Lung microvascular endothelial cell (primary cell): ENCODE data around the gene PPP1CC. TPM values are rescaled to one million over a fixed set of nuclear protein-coding genes. Genes with fewer than 3 reads are reported as not detected.
A peak's percentile ranks its signal among the peaks of the same experiment; 100 is the strongest.

Source experiments
- DNase-seq, 2 donors: peaks; one replicate each; pipeline versions ENCODE4 v3.0.0 to v3.0.0-alpha.2; 2010; ENCODE audit warnings: low read depth in 2 of 2
- total RNA-seq: library from RNA; depleted of rRNA; stranded (reverse); fragments of >200 nt; gene quantifications from 2 replicates; pipeline ENCODE4 v1.2.1, GENCODE V29; 2014

PPP1CC gene
- total RNA-seq, 1 donor from 2014 or later: 62.9 TPM

DNA sequence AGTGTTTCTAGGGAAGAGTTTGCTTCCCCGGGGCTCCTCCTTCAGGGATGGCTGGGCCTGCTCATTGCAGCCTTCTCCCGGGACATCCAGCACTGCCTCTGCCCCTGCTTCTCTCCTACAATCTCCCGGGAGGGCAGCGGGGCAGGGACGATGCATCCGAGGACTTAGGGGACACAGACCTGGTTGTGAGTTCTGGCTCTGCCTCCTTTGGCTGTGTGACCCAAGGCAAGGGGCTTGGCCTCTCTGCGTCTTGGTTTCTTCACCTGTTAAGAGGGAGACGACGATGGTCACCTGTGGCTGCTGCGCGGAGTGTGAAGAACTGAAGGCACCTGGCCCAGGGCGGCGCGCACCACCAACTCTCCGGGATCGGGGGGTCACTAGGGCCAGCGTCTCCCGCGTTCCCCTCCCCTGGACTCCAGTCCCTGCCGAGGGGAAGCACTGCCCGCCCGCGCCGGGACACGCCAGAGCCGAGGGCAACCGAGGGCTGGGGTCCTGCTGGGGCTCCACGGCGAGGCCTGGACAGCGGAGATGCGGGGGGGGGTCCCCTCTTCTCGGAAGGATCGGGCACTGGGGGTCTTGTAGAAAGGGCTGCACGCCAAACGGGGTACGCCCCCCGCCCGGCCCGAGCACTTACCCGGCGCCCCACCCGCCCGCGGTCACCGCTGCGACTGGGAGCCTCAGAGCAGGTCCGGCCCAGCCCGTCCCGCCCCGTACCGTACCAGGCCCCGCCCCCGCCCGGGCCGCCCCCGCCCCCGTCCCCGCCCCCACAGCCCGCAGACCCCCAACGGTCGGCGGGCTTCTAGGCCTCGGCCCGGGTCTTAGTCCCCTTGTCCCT, 54.0 kb downstream of the PPP1CC start, which contains the start of gene HVCN1:
TSS of gene HVCN1 (minus strand) at position 670 of the 835 bp plus-strand sequence. CDS start 5,870 bp downstream, outside the sequence.
- DNase-seq: peak; percentile 10 to 46

DNA sequence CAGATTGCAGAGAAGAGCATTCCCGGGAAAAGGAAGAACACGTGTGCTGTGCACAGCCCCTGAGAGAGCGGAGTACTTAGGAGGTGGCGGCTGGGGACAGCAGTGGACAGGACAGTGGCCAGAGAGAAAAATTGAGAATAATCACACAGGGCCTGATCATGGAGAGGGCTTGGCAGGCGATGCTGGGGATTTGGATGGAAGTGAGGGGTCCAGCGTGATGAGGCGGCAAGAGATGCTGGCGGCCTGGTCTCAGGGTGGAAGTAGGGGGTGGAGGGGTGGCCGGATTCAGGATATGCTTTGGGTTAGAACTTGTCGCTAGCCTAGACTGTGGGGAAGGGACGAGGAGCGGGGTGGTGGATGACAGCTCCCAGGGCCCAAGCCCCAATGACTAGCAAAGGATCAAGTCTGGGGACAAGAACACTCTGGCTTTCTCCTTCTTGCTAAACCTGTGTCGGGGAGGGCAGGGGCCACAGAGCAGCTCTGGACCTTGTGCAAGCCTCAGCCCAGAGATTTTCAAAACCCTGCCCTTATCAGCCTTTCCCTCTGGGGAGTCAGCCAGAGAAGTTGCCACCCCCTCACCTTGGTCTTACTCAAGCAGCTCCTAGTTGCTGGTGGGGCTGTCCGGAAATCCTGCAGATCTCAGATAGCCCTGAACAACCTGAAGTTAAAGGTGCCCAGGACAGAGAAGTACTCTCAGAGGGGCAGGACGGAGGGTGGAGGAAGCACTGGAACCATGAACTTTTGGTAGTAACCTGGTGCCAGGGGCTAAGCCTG, 55.1 kb downstream of the PPP1CC start:
- DNase-seq: no peak

- DNase-seq: no peak
These were observed 56.3 kb downstream of the PPP1CC start for GRCh38 chr12:110686294-110686903.

DNA sequence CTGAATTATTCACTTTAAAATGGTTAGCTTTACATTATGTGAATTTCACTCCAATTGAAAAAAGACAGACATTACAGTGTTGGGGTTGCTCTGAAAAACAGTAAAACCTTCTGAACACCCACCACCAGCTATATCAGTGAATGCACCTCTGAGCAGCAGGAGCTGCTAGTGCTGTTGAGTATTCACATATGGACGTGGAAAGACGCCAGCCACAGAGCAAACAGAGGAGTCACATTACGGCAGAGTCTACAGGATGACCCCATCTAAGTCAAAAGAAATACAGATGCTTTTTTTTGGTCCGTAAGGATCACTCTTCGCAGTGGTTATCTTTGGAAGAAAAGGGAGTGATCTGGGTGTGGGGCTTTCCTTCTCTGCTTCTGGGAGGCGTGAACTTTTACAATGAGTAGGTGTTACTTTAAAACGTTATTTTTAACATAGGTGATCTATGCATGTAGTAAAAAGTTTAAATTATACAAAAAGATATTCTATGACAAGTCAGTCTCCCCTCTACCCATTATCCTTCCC, 58.3 kb downstream of the PPP1CC start:
- no peak for DNase-seq

DNA sequence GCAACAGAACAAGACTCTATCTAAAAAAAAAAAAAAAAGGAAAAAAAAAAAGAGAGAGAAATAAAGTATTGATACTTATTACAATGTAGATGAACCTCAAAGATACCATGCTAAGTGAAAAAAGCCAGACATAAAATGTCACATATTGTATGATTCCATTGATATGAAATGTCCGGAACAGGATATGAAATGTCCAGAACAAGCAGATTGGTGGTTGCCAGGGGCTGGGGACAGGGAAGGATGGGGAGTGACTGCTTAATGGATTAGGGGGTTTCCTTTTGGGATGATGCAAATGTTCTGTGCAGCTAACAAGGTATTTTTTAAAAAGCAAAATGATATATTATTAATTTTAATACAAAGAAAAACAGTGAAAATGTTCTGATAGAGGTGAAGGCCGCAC, 58.8 kb downstream of the PPP1CC start:
- DNase-seq: no peak

- DNase-seq: no peak
These were observed 62.7 kb downstream of the PPP1CC start for GRCh38 chr12:110680032-110680431.

GRCh38 chr12:110679201-110679600, 63.5 kb downstream of the PPP1CC start:
- no peak for DNase-seq

DNA sequence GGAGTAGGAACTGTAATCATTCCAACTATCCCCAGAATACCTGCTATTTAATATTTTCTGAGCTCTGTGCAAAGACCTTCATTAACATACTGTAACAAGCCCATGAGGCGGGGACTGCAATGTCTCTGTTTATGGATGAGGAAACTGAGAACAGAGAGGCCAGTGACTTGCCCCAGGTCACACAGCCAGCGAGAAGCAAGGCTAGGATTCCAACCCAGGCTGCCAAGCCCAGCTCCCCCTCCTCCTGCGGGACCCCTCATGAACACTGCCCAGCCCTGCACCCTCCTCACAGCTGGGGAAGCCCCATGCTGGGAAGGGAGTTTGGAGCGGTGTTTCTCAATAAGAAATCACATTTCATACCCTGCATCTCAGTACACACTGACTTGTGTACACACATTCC, 64.7 kb downstream of the PPP1CC start:
- DNase-seq: no peak

DNA sequence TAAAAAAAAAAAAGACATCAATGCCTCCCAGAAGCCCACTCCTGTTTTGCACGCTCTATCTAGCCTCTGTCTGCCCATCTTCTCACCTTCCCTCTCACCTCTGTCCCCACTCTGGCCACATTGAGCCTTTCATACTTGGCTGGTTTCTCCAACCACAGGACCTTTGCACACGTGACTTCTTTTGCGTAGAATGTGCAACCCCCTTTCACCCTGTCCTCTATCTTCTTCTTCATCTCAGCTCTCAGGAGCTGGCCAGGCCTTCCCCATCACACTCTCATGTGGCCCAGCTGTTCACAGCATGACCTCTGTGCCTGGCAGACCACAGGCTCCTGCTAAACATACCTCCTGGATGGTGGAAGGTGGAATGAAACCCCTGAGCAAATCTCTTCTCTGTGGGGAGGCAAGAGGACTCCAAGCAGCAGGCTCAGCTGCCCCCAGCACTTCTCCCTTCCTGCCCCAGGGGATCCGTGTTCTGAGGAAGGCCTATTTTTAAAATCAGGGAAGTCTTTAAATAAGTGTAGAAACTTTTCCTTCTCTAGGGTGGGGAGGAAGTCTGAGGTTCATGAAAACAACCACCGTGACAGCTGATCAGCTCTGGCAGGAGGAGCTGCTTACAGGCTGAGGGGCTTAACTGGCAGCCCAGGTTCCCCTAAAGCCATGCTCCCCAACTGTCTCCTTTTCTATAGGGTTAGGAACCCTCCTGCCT, 65.3 kb downstream of the PPP1CC start:
- no peak for DNase-seq

- DNase-seq: no peak
These were observed 66.5 kb downstream of the PPP1CC start for GRCh38 chr12:110676171-110676570.

DNA sequence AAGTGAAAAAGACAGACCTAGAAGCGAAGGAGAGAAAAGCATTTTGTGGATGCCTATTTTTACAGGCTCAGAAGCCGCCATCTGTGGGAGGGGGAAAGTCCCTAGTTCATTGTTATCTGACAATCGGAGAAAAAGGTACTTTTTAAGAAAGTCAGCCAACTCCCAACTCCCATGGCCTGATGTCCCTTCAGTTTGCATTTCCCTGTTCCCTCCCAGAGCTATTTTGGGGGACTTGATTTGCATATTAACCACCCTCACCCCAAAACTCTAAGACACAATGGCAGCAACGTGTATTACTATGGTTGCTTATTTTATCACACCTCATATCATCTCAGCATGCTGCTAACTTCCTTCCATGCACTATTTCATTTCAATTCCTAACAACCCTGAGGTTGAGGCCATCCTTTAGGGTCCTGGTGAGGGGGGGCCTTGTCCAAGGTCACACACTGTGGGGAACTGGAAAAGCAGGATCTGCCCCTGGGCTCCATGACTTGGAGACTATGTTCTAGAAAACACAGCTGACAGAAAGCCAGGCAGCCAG, 72.5 kb downstream of the PPP1CC start:
- no peak for DNase-seq

Other genes starting within 250 kb of the PPP1CC start
- gene VPS29, start 240.8 kb downstream of the PPP1CC start, total RNA-seq: 42.9 and 47.2 TPM in 2 replicates
- 0.40 and 0.65 TPM in 2 replicates for gene RAD9B, start 240.6 kb downstream of the PPP1CC start, total RNA-seq
- gene PPTC7, start 159.6 kb downstream of the PPP1CC start, total RNA-seq: 5.7 and 8.3 TPM in 2 replicates
- 7.0 and 9.7 TPM in 2 replicates for gene TCTN1, start 128.8 kb downstream of the PPP1CC start, total RNA-seq
- 2.2 and 5.0 TPM in 2 replicates for gene HVCN1, start 53.8 kb downstream of the PPP1CC start, total RNA-seq
- not detected in 2 replicates for gene CCDC63, start 104.1 kb upstream of the PPP1CC start, total RNA-seq
- gene MYL2, start 177.7 kb upstream of the PPP1CC start, total RNA-seq: 0.65 TPM in 1 of 2 replicates, not detected in the other